Naive thymus-derived CD4-positive, alpha-beta T cell (primary cell): ENCODE measurements around the gene WWOX. TPM values are rescaled to one million over a fixed set of nuclear protein-coding genes. Genes with fewer than 3 reads are reported as not detected.

Experiments
- ATAC-seq: fragments of 150-1000 bp; cut with Tn5 transposase; 2 replicates; pipeline ENCODE4 v1.10.0; 2021; ENCODE audit warnings: mild to moderate bottlenecking, moderate library complexity
- CTCF ChIA-PET: fragments of 350-600 bp; sonication (Branson Sonifier 250); formaldehyde crosslinking; loops from one replicate; lab custom pipeline; 2021; ENCODE audit warnings: antibody characterized with exemption; lab: Charles Lee
- POLR2A ChIA-PET: fragments of 350-600 bp; sonication (Branson Sonifier 250); formaldehyde crosslinking; loops from one replicate; lab custom pipeline; 2021; ENCODE audit warnings: antibody characterized with exemption, inconsistent platforms; lab: Charles Lee
- DNase-seq, 9 donors: peaks; one replicate each; pipeline versions ENCODE4 v3.0.0 to v3.0.0-alpha.2; 2020 to 2022; ENCODE audit warnings: mixed read lengths in 1 of 9
- H3K27ac ChIP-seq: one replicate; pipeline ENCODE4 v1.7.0; 2013; ENCODE audit warnings: mild to moderate bottlenecking, low read depth, low read length, moderate library complexity
- H3K27me3 ChIP-seq, 2 donors: one replicate each; pipeline ENCODE4 v1.7.0; 2013; ENCODE audit warnings: low read length in 2 of 2, mild to moderate bottlenecking in 2 of 2, moderate library complexity in 2 of 2; ENCODE audit not compliant: control insufficient read depth in 2 of 2, insufficient read depth in 2 of 2
- H3K36me3 ChIP-seq, 3 experiments: 1 replicate in 2 of 3; 2 replicates in 1 of 3; pipeline ENCODE4 v1.7.0; 2013; ENCODE audit warnings: low read length in 3 of 3, mild to moderate bottlenecking in 3 of 3, moderate library complexity in 1 of 3; ENCODE audit not compliant: insufficient read depth in 3 of 3, control insufficient read depth in 2 of 3
- H3K4me1 ChIP-seq, 2 donors: one replicate each; pipeline ENCODE4 v1.7.0; 2013; ENCODE audit warnings: low read length in 2 of 2, mild to moderate bottlenecking in 2 of 2, moderate library complexity in 1 of 2; ENCODE audit not compliant: control insufficient read depth in 2 of 2, insufficient read depth in 2 of 2
- H3K4me3 ChIP-seq: 2 replicates; pipeline ENCODE4 v1.7.0; 2013; ENCODE audit warnings: mild to moderate bottlenecking, low read length
- H3K9me3 ChIP-seq, 3 experiments: 1 replicate in 2 of 3; 2 replicates in 1 of 3; pipeline ENCODE4 v1.7.0; 2013; ENCODE audit warnings: low read length in 3 of 3; ENCODE audit not compliant: control insufficient read depth in 2 of 3
- H3K27ac Mint-ChIP-seq, 9 donors: one replicate each; pipeline ENCODE4 v1.8.0; 2020 to 2022; ENCODE audit warnings: mixed read lengths in 9 of 9, mild to moderate bottlenecking in 8 of 9, moderate library complexity in 5 of 9, inconsistent platforms in 2 of 9
- H3K27me3 Mint-ChIP-seq, 5 donors: one replicate each; pipeline ENCODE4 v1.8.0; 2021 to 2022; ENCODE audit warnings: mixed read lengths in 5 of 5, mild to moderate bottlenecking in 1 of 5
- H3K36me3 Mint-ChIP-seq, 5 donors: one replicate each; pipeline ENCODE4 v1.8.0; 2020 to 2022; ENCODE audit warnings: mixed read lengths in 5 of 5, mild to moderate bottlenecking in 3 of 5, inconsistent platforms in 1 of 5
- H3K4me1 Mint-ChIP-seq, 7 donors: one replicate each; pipeline ENCODE4 v1.8.0; 2020 to 2022; ENCODE audit warnings: mixed read lengths in 7 of 7, mild to moderate bottlenecking in 3 of 7, inconsistent platforms in 1 of 7
- H3K4me3 Mint-ChIP-seq, 10 donors: one replicate each; pipeline ENCODE4 v1.8.0; 2020 to 2022; ENCODE audit warnings: mild to moderate bottlenecking in 10 of 10, mixed read lengths in 10 of 10, moderate library complexity in 6 of 10, inconsistent platforms in 2 of 10
- H3K9me3 Mint-ChIP-seq, 11 donors: one replicate each; pipeline ENCODE4 v1.8.0; 2020 to 2022; ENCODE audit warnings: mixed read lengths in 11 of 11, mild to moderate bottlenecking in 4 of 11, inconsistent platforms in 1 of 11, moderate library complexity in 1 of 11
- intact Hi-C, 2 donors: fragments of 100-400 bp; cut with micrococcal nuclease; formaldehyde crosslinking; loops; one replicate each; pipeline ENCODE4 v1.15.1; 2023
- polyA plus RNA-seq, 2 donors: library from polyadenylated mRNA; unstranded; fragments of 300-500 nt; fragmentation: Illumina TruSeq; gene quantifications; one replicate each; pipeline ENCODE4 v1.2.3, GENCODE V29; 2021
- total RNA-seq, 6 experiments: library from RNA in 5 of 6; stranded (reverse) in 5 of 6; gene quantifications; 1 replicate in 5 of 6; 2 replicates in 1 of 6; pipeline ENCODE4 v1.2.3 and lab custom pipeline; 2021 to 2026

WWOX gene
- total and polyA plus RNA-seq, 7 experiments from 2014 or later, result 13.8 to 31.1 (median 20.8) TPM

DNA sequence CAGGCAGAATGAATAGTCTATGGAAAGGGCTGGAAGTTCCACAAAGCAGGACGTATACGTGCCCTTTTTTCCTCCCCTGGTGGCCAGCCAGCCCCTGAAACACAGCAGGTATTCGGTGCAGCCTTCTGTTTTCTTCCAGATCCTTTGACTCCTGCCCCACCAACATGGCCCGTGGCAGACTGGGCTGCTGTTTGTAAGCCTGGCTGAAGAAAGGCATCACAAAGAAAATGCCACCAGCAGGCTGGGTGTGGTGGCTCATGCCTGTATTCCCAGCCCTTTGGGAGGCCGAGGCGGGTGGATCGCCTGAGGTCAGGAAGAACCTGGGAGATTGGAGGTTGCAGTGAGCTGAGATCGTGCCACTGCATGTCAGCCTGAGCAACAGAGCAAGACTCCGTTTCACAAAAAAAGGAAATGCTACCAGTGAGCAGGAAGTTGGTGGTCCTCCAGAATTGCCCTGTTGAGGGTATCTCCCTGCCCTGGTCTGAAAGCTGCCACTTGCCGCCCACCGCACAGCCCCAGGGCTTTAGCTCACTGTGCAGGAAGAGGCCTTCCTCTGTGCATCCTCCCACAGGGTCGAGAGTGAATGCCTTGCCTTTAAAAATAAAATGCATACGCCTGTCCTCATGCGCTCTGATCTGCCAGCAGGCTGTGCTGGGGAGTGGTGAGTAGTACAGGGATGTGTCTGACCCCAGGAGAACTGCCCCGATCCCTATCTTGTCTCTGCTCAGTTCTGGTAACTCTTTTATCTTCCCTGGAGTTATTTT is 913.4 kb downstream of the WWOX start:
- POLR2A ChIA-PET, result no interaction called here
- H3K27ac Mint-ChIP-seq, result peak overlapping the region in 2 of 9 donors; percentile 6 to 39

DNA sequence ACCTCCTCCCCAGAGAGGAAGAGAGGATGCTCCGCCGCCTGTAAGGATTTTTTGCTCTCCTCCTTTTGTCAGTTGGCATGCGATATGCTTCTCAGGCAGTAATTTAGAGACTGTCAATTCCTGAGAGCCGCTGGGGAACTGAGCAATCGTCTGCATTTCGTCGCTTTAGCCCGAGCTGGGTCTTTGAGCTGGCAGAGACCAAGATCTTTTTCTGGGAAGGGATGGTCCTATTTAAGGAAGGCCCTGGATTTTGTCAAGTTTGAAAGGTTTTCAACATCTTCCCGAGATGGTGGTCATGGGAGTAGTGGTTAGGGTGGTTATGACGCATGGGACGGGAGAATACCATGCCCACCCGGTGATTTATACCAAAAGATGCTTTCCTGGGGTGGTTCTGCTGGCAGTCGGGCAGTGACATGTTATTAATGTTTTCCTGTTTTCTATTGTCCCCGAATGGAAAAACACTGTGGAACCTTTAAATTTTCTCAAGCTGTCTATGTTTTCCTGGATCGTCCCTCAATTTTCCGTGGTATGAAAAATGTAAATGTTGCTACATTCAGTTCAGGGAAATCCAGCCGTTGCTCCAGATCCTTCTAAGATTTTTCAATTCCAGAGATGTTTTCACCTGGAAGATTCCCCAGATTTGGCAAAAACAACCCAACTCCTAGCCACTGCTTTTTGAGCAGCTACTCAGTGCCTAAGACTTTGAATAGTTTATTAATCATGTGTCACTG is 914.6 kb downstream of the WWOX start:
- DNase-seq, result no peak
- no peak for ATAC-seq
- no peak overlapping the region for H3K4me3 Mint-ChIP-seq
- Histone ChIP-seq H3K36me3 (no peaks in the 10 kb centered on the region), H3K4me3 (no peak overlapping the region), H3K27ac (no peak overlapping the region), H3K4me1 (no peaks in the 10 kb centered on the region), H3K27me3 (no peaks in the 10 kb centered on the region), H3K9me3 (no peaks in the 10 kb centered on the region)
- H3K27me3 Mint-ChIP-seq, result no peaks in the 10 kb centered on the region
- peaks cover 0 to 9% (median 4%) of the 10 kb centered on the region in 7 donors for H3K4me1 Mint-ChIP-seq
- CTCF ChIA-PET, result no interaction called here
- intact Hi-C loops, result no loop called here
- POLR2A ChIA-PET, result no interaction called here
- H3K27ac Mint-ChIP-seq, result peak overlapping the region in 1 of 9 donors; percentile 30
- H3K36me3 Mint-ChIP-seq, result peaks cover 0 to 11% (median 0%) of the 10 kb centered on the region in 5 donors
- H3K9me3 Mint-ChIP-seq, result peaks cover 0 to 3% (median 0%) of the 10 kb centered on the region in 11 donors

More for the DNA sequence above, 913.4 kb downstream of the WWOX start:
- Histone ChIP-seq H3K27ac (no peak overlapping the region), H3K27me3 (no peaks in the 10 kb centered on the region), H3K9me3 (no peaks in the 10 kb centered on the region), H3K4me1 (no peaks in the 10 kb centered on the region), H3K36me3 (no peaks in the 10 kb centered on the region), H3K4me3 (no peak overlapping the region)
- H3K27me3 Mint-ChIP-seq, result no peaks in the 10 kb centered on the region
- peaks cover 0 to 4% (median 0%) of the 10 kb centered on the region in 11 donors for H3K9me3 Mint-ChIP-seq
- DNase-seq (no peak), ATAC-seq (peak; percentile 18)
- H3K36me3 Mint-ChIP-seq, result peaks cover 0 to 13% (median 0%) of the 10 kb centered on the region in 5 donors
- no peak overlapping the region for H3K4me3 Mint-ChIP-seq
- CTCF ChIA-PET, result no interaction called here
- peaks cover 0 to 9% (median 4%) of the 10 kb centered on the region in 7 donors for H3K4me1 Mint-ChIP-seq
- intact Hi-C loops, result no loop called here

GRCh38 chr16:79018650-79019429 is 919.4 kb downstream of the WWOX start:
- no peaks in the 10 kb centered on the region for H3K36me3 ChIP-seq

GRCh38 chr16:79019431-79019830 is 920.0 kb downstream of the WWOX start:
- H3K9me3 ChIP-seq, result no peaks in the 10 kb centered on the region
- ChIA-PET CTCF (no interaction called here), POLR2A (no interaction called here)
- H3K27me3 Mint-ChIP-seq, result no peaks in the 10 kb centered on the region
- peaks cover 0 to 1% (median 0%) of the 10 kb centered on the region in 11 donors for H3K9me3 Mint-ChIP-seq
- H3K36me3 Mint-ChIP-seq, result peaks cover 0 to 10% (median 0%) of the 10 kb centered on the region in 5 donors
- no peaks in the 10 kb centered on the region for H3K4me1 ChIP-seq
- H3K27me3 ChIP-seq, result no peaks in the 10 kb centered on the region
- H3K4me3 Mint-ChIP-seq, result no peak overlapping the region
- ATAC-seq, result no peak
- DNase-seq, result no peak
- H3K27ac Mint-ChIP-seq, result no peak overlapping the region
- no peak overlapping the region for H3K4me3 ChIP-seq
- no peak overlapping the region for H3K27ac ChIP-seq
- no peaks in the 10 kb centered on the region for H3K36me3 ChIP-seq
- intact Hi-C loops, result no loop called here
- peaks cover 0 to 4% (median 0%) of the 10 kb centered on the region in 7 donors for H3K4me1 Mint-ChIP-seq

More at GRCh38 chr16:79018650-79019429, 919.4 kb downstream of the WWOX start:
- DNase-seq, result no peak
- Mint-ChIP-seq H3K36me3 (peaks cover 0 to 10% (median 0%) of the 10 kb centered on the region in 5 donors), H3K27ac (no peak overlapping the region), H3K4me1 (peaks cover 0 to 4% (median 0%) of the 10 kb centered on the region in 7 donors), H3K4me3 (no peak overlapping the region), H3K9me3 (peaks cover 0 to 1% (median 0%) of the 10 kb centered on the region in 11 donors), H3K27me3 (no peaks in the 10 kb centered on the region)
- no peaks in the 10 kb centered on the region for H3K9me3 ChIP-seq
- POLR2A ChIA-PET, result no interaction called here
- no peak overlapping the region for H3K27ac ChIP-seq
- CTCF ChIA-PET, result no interaction called here
- H3K4me1 ChIP-seq, result no peaks in the 10 kb centered on the region
- no peak overlapping the region for H3K4me3 ChIP-seq
- intact Hi-C loops, result no loop called here
- no peak for ATAC-seq
- no peaks in the 10 kb centered on the region for H3K27me3 ChIP-seq

DNA sequence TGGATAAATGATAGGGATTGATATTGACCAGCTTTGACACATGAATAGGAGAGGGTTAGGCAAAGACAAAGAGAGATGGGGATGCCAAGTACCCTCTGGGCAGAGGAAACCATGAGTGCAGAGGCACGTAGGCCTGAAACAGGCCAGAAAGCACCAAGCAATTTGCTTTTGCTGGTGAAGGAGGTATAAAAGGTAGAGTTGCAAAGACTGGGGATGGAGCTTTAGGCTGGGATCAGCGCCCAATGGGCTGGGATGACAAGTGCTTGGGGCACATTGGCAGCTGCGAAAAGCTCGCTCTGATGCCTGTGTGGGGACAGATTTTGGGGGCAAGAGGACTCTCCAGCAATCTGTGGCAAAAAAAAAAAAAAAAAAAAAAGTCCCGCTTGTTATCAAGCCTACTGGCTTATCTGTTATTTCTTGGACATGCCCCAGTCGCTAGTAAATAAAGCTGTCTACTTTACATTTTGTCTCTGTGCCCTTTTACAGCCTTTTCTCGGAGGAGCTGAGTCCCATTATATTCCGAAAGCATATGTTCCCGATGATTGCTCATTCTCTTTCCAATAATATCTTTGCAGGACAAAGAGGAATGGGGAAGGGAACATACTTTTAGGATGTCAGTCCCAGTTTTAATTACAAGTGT is 922.7 kb downstream of the WWOX start:
- no peak overlapping the region for H3K4me3 Mint-ChIP-seq
- H3K36me3 Mint-ChIP-seq, result peaks cover 0 to 3% (median 0%) of the 10 kb centered on the region in 5 donors
- peaks cover 0 to 4% (median 0%) of the 10 kb centered on the region in 7 donors for H3K4me1 Mint-ChIP-seq
- Histone ChIP-seq H3K27me3 (no peaks in the 10 kb centered on the region), H3K4me3 (no peak overlapping the region), H3K4me1 (no peaks in the 10 kb centered on the region), H3K9me3 (no peaks in the 10 kb centered on the region), H3K27ac (no peak overlapping the region), H3K36me3 (no peaks in the 10 kb centered on the region)
- no peaks in the 10 kb centered on the region for H3K27me3 Mint-ChIP-seq
- DNase-seq (no peak), ATAC-seq (no peak)
- H3K9me3 Mint-ChIP-seq, result peaks cover 0 to 4% (median 0%) of the 10 kb centered on the region in 11 donors
- CTCF ChIA-PET, result no interaction called here
- no peak overlapping the region for H3K27ac Mint-ChIP-seq
- POLR2A ChIA-PET, result no interaction called here
- intact Hi-C loops, result no loop called here

DNA sequence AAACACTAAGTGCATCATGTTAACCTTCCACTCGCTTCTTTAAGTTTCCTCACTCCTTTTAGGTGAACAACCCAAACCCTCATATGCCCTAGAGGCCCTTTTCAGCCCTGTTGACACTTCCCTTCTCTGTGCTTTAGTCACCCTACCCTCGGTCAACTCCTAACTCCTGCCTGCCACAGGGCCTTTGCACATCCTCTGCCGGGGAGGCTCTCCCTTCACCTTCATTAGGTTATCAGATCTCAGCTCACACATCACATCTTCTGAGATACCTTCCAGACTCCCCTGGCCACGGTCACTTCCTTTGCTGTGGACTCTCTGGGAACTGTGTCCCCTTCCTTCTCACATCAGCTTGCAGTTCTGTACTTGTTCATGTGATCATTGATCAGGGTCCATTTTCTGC is 926.7 kb downstream of the WWOX start:
- Mint-ChIP-seq H3K36me3 (peaks cover 0 to 5% (median 0%) of the 10 kb centered on the region in 5 donors), H3K4me1 (peaks cover 0 to 4% (median 0%) of the 10 kb centered on the region in 7 donors), H3K27me3 (no peaks in the 10 kb centered on the region), H3K27ac (no peak overlapping the region), H3K4me3 (no peak overlapping the region), H3K9me3 (peaks cover 0 to 5% (median 0%) of the 10 kb centered on the region in 11 donors)
- no peak overlapping the region for H3K4me3 ChIP-seq
- no peaks in the 10 kb centered on the region for H3K4me1 ChIP-seq
- H3K36me3 ChIP-seq, result no peaks in the 10 kb centered on the region
- no peak overlapping the region for H3K27ac ChIP-seq
- CTCF ChIA-PET, result no interaction called here
- no peaks in the 10 kb centered on the region for H3K9me3 ChIP-seq
- H3K27me3 ChIP-seq, result no peaks in the 10 kb centered on the region
- POLR2A ChIA-PET, result no interaction called here
- intact Hi-C loops, result no loop called here
- no peak for DNase-seq
- ATAC-seq, result no peak
